DND-41 (cell line): ENCODE results near the gene ADO.

Experiments
- ATAC-seq: fragments of 200-7000 bp; cut with Tn5 transposase; 3 replicates; pipeline ENCODE4 v1.9.1; 2021; ENCODE audit warnings: low read depth; ENCODE audit not compliant: insufficient read depth
- DNase-seq: peaks from one replicate; pipeline ENCODE4 v3.0.0-alpha.2; 2020
- H2AFZ ChIP-seq: 2 replicates; pipeline ENCODE4 v1.6.0; 2012; ENCODE audit warnings: low read depth, low read length
- H3K27ac ChIP-seq: 2 replicates; pipeline ENCODE4 v1.5.1; 2012; ENCODE audit warnings: low read length, inconsistent platforms
- H3K27me3 ChIP-seq: fragments of 200-600 bp; sonication (generic); 2 replicates; pipeline ENCODE4 v1.6.0; 2012; ENCODE audit warnings: low read length, mild to moderate bottlenecking, inconsistent platforms; ENCODE audit not compliant: insufficient read depth, poor library complexity
- H3K36me3 ChIP-seq: 2 replicates; pipeline ENCODE4 v1.5.1; 2012; ENCODE audit warnings: low read length, inconsistent platforms; ENCODE audit not compliant: insufficient read depth
- H3K4me1 ChIP-seq: 2 replicates; pipeline ENCODE4 v1.5.1; 2012; ENCODE audit warnings: mild to moderate bottlenecking, low read length; ENCODE audit not compliant: insufficient read depth
- H3K4me2 ChIP-seq: 2 replicates; pipeline ENCODE4 v1.6.0; 2012; ENCODE audit warnings: mild to moderate bottlenecking, moderate library complexity, low read length, inconsistent platforms; ENCODE audit not compliant: insufficient read depth
- H3K4me3 ChIP-seq, 2 experiments: fragments of 200-600 bp in 1 of 2; shearing (Covaris generic) in 1 of 2; 2 replicates each; pipeline ENCODE4 v1.5.1; 2012 to 2016; ENCODE audit warnings: inconsistent platforms in 2 of 2, low read length in 2 of 2, mild to moderate bottlenecking in 2 of 2, low read depth in 1 of 2, moderate library complexity in 1 of 2
- H3K79me2 ChIP-seq: 2 replicates; pipeline ENCODE4 v1.6.0; 2012; ENCODE audit warnings: low read length, inconsistent platforms; ENCODE audit not compliant: insufficient read depth
- H3K9ac ChIP-seq: 2 replicates; pipeline ENCODE4 v1.6.0; 2012; ENCODE audit warnings: low read depth, mild to moderate bottlenecking, inconsistent platforms, low read length, moderate library complexity
- H3K9me3 ChIP-seq: 2 replicates; pipeline ENCODE4 v1.5.1; 2012; ENCODE audit warnings: low read length, moderate library complexity, mild to moderate bottlenecking, inconsistent platforms; ENCODE audit not compliant: insufficient read depth, severe bottlenecking
- H4K20me1 ChIP-seq: 2 replicates; pipeline ENCODE4 v1.6.0; 2012; ENCODE audit warnings: low read length; ENCODE audit not compliant: insufficient read depth
- CTCF ChIP-seq: IDR thresholded peaks from 2 replicates; pipeline ENCODE4 v1.5.1; 2012; ENCODE audit warnings: borderline replicate concordance, low read length, moderate library complexity, mild to moderate bottlenecking; ENCODE audit not compliant: poor library complexity, severe bottlenecking; ENCODE audit errors: extremely low read depth
- EZH2 ChIP-seq: IDR thresholded peaks from 3 replicates; pipeline ENCODE4 v1.6.1; 2012; ENCODE audit warnings: borderline replicate concordance, low read depth, mild to moderate bottlenecking, moderate library complexity, low read length, inconsistent platforms; ENCODE audit not compliant: severe bottlenecking

The ADO gene

GRCh38 chr10:62815381-62816075 lies 11.0 kb downstream of the ADO start:
- no peak for ATAC-seq
- Histone ChIP-seq H3K4me1 (peaks cover 25% of the 10 kb centered on the region), H3K4me2 (peak overlapping the region; percentile 100), H3K9me3 (no peaks in the 10 kb centered on the region), H3K27me3 (peaks cover 4% of the 10 kb centered on the region), H2AFZ (peak overlapping the region; percentile 73), H3K4me3 (peak overlapping the region in 1 of 2 experiments; percentile 86; a peak in 2 of 4 replicates), H4K20me1 (peaks cover 2% of the 10 kb centered on the region; the same call in 1 of the 2 replicates), H3K9ac (peak overlapping the region; percentile 87), H3K79me2 (no peaks in the 10 kb centered on the region), H3K27ac (peak overlapping the region; percentile 93), H3K36me3 (no peaks in the 10 kb centered on the region)
- no peak for DNase-seq
- TF ChIP-seq CTCF (no peak), EZH2 (no peak)

GRCh38 chr10:62816076-62816330 lies 11.5 kb downstream of the ADO start:
- H3K27me3 ChIP-seq, result peaks cover 7% of the 10 kb centered on the region
- peak overlapping the region; percentile 73 for H2AFZ ChIP-seq
- H3K79me2 ChIP-seq, result no peaks in the 10 kb centered on the region
- H3K4me3 ChIP-seq, result peak overlapping the region; percentile 55 to 86; a peak in 3 of 4 replicates
- no peaks in the 10 kb centered on the region; the same call in 1 of the 2 replicates for H4K20me1 ChIP-seq
- H3K4me2 ChIP-seq, result peak overlapping the region; percentile 100
- no peak for ATAC-seq
- H3K27ac ChIP-seq, result peak overlapping the region; percentile 93
- TF ChIP-seq EZH2, result no peak
- TF ChIP-seq CTCF, result no peak
- H3K9me3 ChIP-seq, result no peaks in the 10 kb centered on the region
- peak overlapping the region; percentile 87 for H3K9ac ChIP-seq
- peaks cover 25% of the 10 kb centered on the region for H3K4me1 ChIP-seq
- no peaks in the 10 kb centered on the region for H3K36me3 ChIP-seq
- DNase-seq, result no peak

GRCh38 chr10:62816331-62817120 lies 12.0 kb downstream of the ADO start, which contains the start of gene EGR2:
Gene EGR2 (minus strand): TSS chr10:62816366. CDS start chr10:62816029, 337 bp downstream.
- DNase-seq (peak; percentile 96), ATAC-seq (peak; percentile 85)
- H3K27me3 ChIP-seq, result peaks cover 7% of the 10 kb centered on the region
- no peaks in the 10 kb centered on the region for H3K79me2 ChIP-seq
- peak within 1 kb of the TSS; percentile 100 for H3K4me2 ChIP-seq
- peaks cover 25% of the 10 kb centered on the region for H3K4me1 ChIP-seq
- peak within 1 kb of the TSS; percentile 55 to 86 for H3K4me3 ChIP-seq
- no peaks in the 10 kb centered on the region for H3K36me3 ChIP-seq
- H3K27ac ChIP-seq, result peak within 1 kb of the TSS; percentile 93
- H4K20me1 ChIP-seq, result no peaks in the 10 kb centered on the region; the same call in 1 of the 2 replicates
- TF ChIP-seq CTCF (no peak), EZH2 (no peak)
- H3K9ac ChIP-seq, result peak within 1 kb of the TSS; percentile 87
- no peaks in the 10 kb centered on the region for H3K9me3 ChIP-seq
- peak within 1 kb of the TSS; percentile 96 for H2AFZ ChIP-seq
